HG03558 (cell line): ENCODE measurements around the gene CSGALNACT2.
"Not testable (repeated sequence)": the region's sequence is repeated elsewhere in the genome, so short reads cannot be mapped to it uniquely, and the experiment has no call there.

ENCODE experiments used
- ATAC-seq: cut with Tn5 transposase; IDR thresholded peaks from one replicate; pipeline ENCODE4 v1.9.1; 2021; ENCODE audit warnings: moderate number of reproducible peaks; ENCODE audit not compliant: unreplicated experiment; ENCODE audit errors: extremely low read depth

Gene CSGALNACT2

GRCh38 chr10:43211030-43211429 is 72.8 kb downstream of the CSGALNACT2 start:
- ATAC-seq = no peak

GRCh38 chr10:43211431-43212042 is 73.3 kb downstream of the CSGALNACT2 start:
- ATAC-seq = no peak

GRCh38 chr10:43212043-43212721 is 73.9 kb downstream of the CSGALNACT2 start:
- ATAC-seq = no peak

- no peak for ATAC-seq
Observed at GRCh38 chr10:43214071-43214955, 76.1 kb downstream of the CSGALNACT2 start.

GRCh38 chr10:43214956-43215561 is 76.8 kb downstream of the CSGALNACT2 start:
- ATAC-seq = no peak

- no peak for ATAC-seq
Observed at GRCh38 chr10:43215758-43216455, 77.7 kb downstream of the CSGALNACT2 start.

GRCh38 chr10:43216931-43217562 is 78.8 kb downstream of the CSGALNACT2 start:
- ATAC-seq = no peak

GRCh38 chr10:43217563-43218205 is 79.4 kb downstream of the CSGALNACT2 start:
- no peak for ATAC-seq

GRCh38 chr10:43218206-43218950 is 80.1 kb downstream of the CSGALNACT2 start:
- no peak for ATAC-seq

- no peak for ATAC-seq
Observed at GRCh38 chr10:43218951-43219837, 80.9 kb downstream of the CSGALNACT2 start.

GRCh38 chr10:43219848-43220247 is 81.6 kb downstream of the CSGALNACT2 start:
- ATAC-seq = no peak

- ATAC-seq = not testable (repeated sequence)
Observed at GRCh38 chr10:43220251-43220650, 82.0 kb downstream of the CSGALNACT2 start.

- ATAC-seq = no peak
Observed at GRCh38 chr10:43220657-43221418, 82.6 kb downstream of the CSGALNACT2 start.

GRCh38 chr10:43221419-43222209 is 83.4 kb downstream of the CSGALNACT2 start:
- no peak for ATAC-seq

- no peak for ATAC-seq
Observed at GRCh38 chr10:43222210-43222720, 84.0 kb downstream of the CSGALNACT2 start.

- no peak for ATAC-seq
Observed at GRCh38 chr10:43223056-43223455, 84.8 kb downstream of the CSGALNACT2 start.
